Measurements from ENCODE around the gene LMAN2.

- TF ChIP-seq, protein P1, sequence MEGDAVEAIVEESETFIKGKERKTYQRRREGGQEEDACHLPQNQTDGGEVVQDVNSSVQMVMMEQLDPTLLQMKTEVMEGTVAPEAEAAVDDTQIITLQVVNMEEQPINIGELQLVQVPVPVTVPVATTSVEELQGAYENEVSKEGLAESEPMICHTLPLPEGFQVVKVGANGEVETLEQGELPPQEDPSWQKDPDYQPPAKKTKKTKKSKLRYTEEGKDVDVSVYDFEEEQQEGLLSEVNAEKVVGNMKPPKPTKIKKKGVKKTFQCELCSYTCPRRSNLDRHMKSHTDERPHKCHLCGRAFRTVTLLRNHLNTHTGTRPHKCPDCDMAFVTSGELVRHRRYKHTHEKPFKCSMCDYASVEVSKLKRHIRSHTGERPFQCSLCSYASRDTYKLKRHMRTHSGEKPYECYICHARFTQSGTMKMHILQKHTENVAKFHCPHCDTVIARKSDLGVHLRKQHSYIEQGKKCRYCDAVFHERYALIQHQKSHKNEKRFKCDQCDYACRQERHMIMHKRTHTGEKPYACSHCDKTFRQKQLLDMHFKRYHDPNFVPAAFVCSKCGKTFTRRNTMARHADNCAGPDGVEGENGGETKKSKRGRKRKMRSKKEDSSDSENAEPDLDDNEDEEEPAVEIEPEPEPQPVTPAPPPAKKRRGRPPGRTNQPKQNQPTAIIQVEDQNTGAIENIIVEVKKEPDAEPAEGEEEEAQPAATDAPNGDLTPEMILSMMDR (IDR thresholded peaks at IDR 0.05): no peak
- TF ChIP-seq EP300 (IDR thresholded peaks at IDR 0.05): no peak
- TF ChIP-seq CEBPB (IDR thresholded peaks at IDR 0.05): no peak
- no peak for TF ChIP-seq FOSL2 (IDR thresholded peaks at IDR 0.05)
- no peak for TF ChIP-seq FOSL2 (CRISPR knock-in tag; IDR thresholded peaks at IDR 0.05)
- TF ChIP-seq KDM1A (IDR thresholded peaks at IDR 0.05; ENCODE audit: low read depth): no peak
- no peak for TF ChIP-seq RAD21 (conservative IDR thresholded peaks at IDR 0.05 in 1 of 2, IDR thresholded peaks at IDR 0.05 in 1 of 2)
- TF ChIP-seq POLR2A (IDR thresholded peaks at IDR 0.05; ENCODE audit: low read length): no peak
Observed at GRCh38 chr5:177347699-177348098, 3.8 kb downstream of the LMAN2 start.
